ENCODE data around the gene LCE1E. TPM values are rescaled to one million over a fixed set of nuclear protein-coding genes. Genes with fewer than 3 reads are reported as not detected.

LCE1E gene
- not detected for polyA plus RNA-seq

GRCh38 chr1:152786077-152786476 is at the start of gene LCE1E:
Gene LCE1E (plus strand): TSS chr1:152786257. CDS start chr1:152787300, 1,043 bp downstream.
- 33 to 38% (median 33%) methylated on average over 2 of the region's 2 CpGs for WGBS, 3 donors
- H3K27ac ChIP-seq (ENCODE audit: low read depth, low read length), result no peak within 1 kb of the TSS

- WGBS, 3 donors, result 63 to 78% (median 76%) methylated on average over 5 of the region's 5 CpGs
- no peak overlapping the region for H3K27ac ChIP-seq (ENCODE audit: low read depth, low read length)
These were observed 48.1 kb upstream of the LCE1E start for GRCh38 chr1:152737997-152738396.

GRCh38 chr1:152739841-152740240 is 46.2 kb upstream of the LCE1E start:
- no peak overlapping the region for H3K27ac ChIP-seq (ENCODE audit: low read depth, low read length)
- WGBS, 3 donors, result 71 to 79% (median 76%) methylated on average over 3 of the region's 3 CpGs

- no peak overlapping the region for H3K27ac ChIP-seq (ENCODE audit: low read depth, low read length)
These were observed 44.4 kb upstream of the LCE1E start for GRCh38 chr1:152741656-152742055.

GRCh38 chr1:152743371-152744145 is 42.5 kb upstream of the LCE1E start:
- whole genome bisulfite sequencing, 3 donors, result 47 to 61% (median 50%) methylated on average over 2 of the region's 2 CpGs

GRCh38 chr1:152745289-152745704 is 40.8 kb upstream of the LCE1E start:
- 49 to 67% (median 56%) methylated on average over 4 of the region's 4 CpGs for WGBS, 3 donors
- no peak overlapping the region for H3K27ac ChIP-seq (ENCODE audit: low read depth, low read length)

More at GRCh38 chr1:152743371-152744145, 42.5 kb upstream of the LCE1E start:
- H3K27ac ChIP-seq (ENCODE audit: low read depth, low read length), result no peak overlapping the region

GRCh38 chr1:152745765-152746444 is 40.2 kb upstream of the LCE1E start:
- 62 to 73% (median 71%) methylated on average over 6 of the region's 6 CpGs for WGBS, 3 donors
- H3K27ac ChIP-seq (ENCODE audit: low read depth, low read length), result no peak overlapping the region

GRCh38 chr1:152747831-152748230 is 38.2 kb upstream of the LCE1E start:
- H3K27ac ChIP-seq (ENCODE audit: low read depth, low read length), result no peak overlapping the region
- WGBS, 3 donors, result 16 to 31% (median 18%) methylated on average over 1 of the region's 1 CpG

- 23 to 59% (median 40%) methylated on average over 1 of the region's 1 CpG for WGBS, 3 donors
- no peak overlapping the region for H3K27ac ChIP-seq (ENCODE audit: low read depth, low read length)
These were observed 33.8 kb upstream of the LCE1E start for GRCh38 chr1:152752225-152752624.

GRCh38 chr1:152753586-152753985 is 32.5 kb upstream of the LCE1E start:
- H3K27ac ChIP-seq (ENCODE audit: low read depth, low read length), result no peak overlapping the region
- 24 to 41% (median 36%) methylated on average over 1 of the region's 1 CpG for WGBS, 3 donors

GRCh38 chr1:152756872-152757271 is 29.2 kb upstream of the LCE1E start:
- H3K27ac ChIP-seq (ENCODE audit: low read depth, low read length), result no peak overlapping the region
- WGBS, 3 donors, result 73 to 86% (median 78%) methylated on average over 1 to 2 of the region's 2 CpGs

GRCh38 chr1:152757747-152758146 is 28.3 kb upstream of the LCE1E start, which contains the start of gene KPRP:
Gene KPRP (plus strand): TSS chr1:152758025. CDS start chr1:152759589, 1,564 bp downstream.
- H3K27ac ChIP-seq (ENCODE audit: low read depth, low read length), result no peak within 1 kb of the TSS
- 63 to 73% (median 70%) methylated on average over 6 of the region's 6 CpGs for whole genome bisulfite sequencing, 3 donors

- 60 to 72% (median 67%) methylated on average over 4 of the region's 4 CpGs for WGBS, 3 donors
- H3K27ac ChIP-seq (ENCODE audit: low read depth, low read length), result no peak overlapping the region
These were observed 27.4 kb upstream of the LCE1E start for GRCh38 chr1:152758636-152759035.

- 73 to 86% (median 81%) methylated on average over 8 of the region's 8 CpGs for WGBS, 3 donors
- no peak overlapping the region for H3K27ac ChIP-seq (ENCODE audit: low read depth, low read length)
These were observed 26.4 kb upstream of the LCE1E start for GRCh38 chr1:152759453-152760173.

GRCh38 chr1:152760551-152761190 is 25.4 kb upstream of the LCE1E start:
- 83 to 91% (median 91%) methylated on average over 31 of the region's 31 CpGs for WGBS, 3 donors
- no peak overlapping the region for H3K27ac ChIP-seq (ENCODE audit: low read depth, low read length)

GRCh38 chr1:152761609-152762213 is 24.3 kb upstream of the LCE1E start:
- WGBS, 3 donors, result 83 to 87% (median 86%) methylated on average over 3 of the region's 3 CpGs
- no peak overlapping the region for H3K27ac ChIP-seq (ENCODE audit: low read depth, low read length)

GRCh38 chr1:152768847-152769533 is 17.1 kb upstream of the LCE1E start:
- H3K27ac ChIP-seq (ENCODE audit: low read depth, low read length), result no peak overlapping the region
- WGBS, 3 donors, result 43 to 53% (median 53%) methylated on average over 8 of the region's 8 CpGs

GRCh38 chr1:152770411-152770810 is 15.6 kb upstream of the LCE1E start:
- 55 to 79% (median 68%) methylated on average over 1 of the region's 1 CpG for WGBS, 3 donors
- no peak overlapping the region for H3K27ac ChIP-seq (ENCODE audit: low read depth, low read length)
